B cell (primary cell): Measurements from ENCODE around the gene B3GAT3. TPM values are rescaled to one million over a fixed set of nuclear protein-coding genes. Genes with fewer than 3 reads are reported as not detected.
A peak's percentile ranks its signal among the peaks of the same experiment; 100 is the strongest.

Experiments used
- ATAC-seq: fragments of 200-7000 bp; cut with Tn5 transposase; one replicate; pipeline ENCODE4 v1.10.0; 2021; ENCODE audit warnings: low read depth, mild to moderate bottlenecking, moderate number of reproducible peaks, moderate library complexity
- CTCF ChIA-PET: fragments of 350-600 bp; sonication (Branson Sonifier 250); formaldehyde crosslinking; loops from one replicate; lab custom pipeline; 2021; ENCODE audit warnings: antibody characterized with exemption, inconsistent platforms; lab: Charles Lee
- POLR2A ChIA-PET: fragments of 350-600 bp; sonication (Branson Sonifier 250); formaldehyde crosslinking; loops from one replicate; lab custom pipeline; 2021; ENCODE audit warnings: antibody characterized with exemption; lab: Charles Lee
- DNase-seq: peaks from one replicate; pipeline ENCODE4 v3.0.0; 2013
- H2AFZ ChIP-seq: 2 replicates; pipeline ENCODE4 v1.6.1; 2012; ENCODE audit warnings: mild to moderate bottlenecking, low read depth, low read length; ENCODE audit not compliant: insufficient read depth, poor library complexity, severe bottlenecking
- H3K27ac ChIP-seq, 2 donors: 1 replicate in 1 of 2; 2 replicates in 1 of 2; pipeline ENCODE4 v1.5.1; 2012 to 2013; ENCODE audit warnings: low read length in 2 of 2, mild to moderate bottlenecking in 2 of 2, moderate library complexity in 1 of 2
- H3K27me3 ChIP-seq, 4 experiments: fragments of 200-600 bp in 1 of 4; sonication (generic) in 1 of 4; replicated peaks in 1 of 4; 1 replicate in 2 of 4; 2 replicates in 2 of 4; pipeline versions ENCODE4 v1.6.1 to v1.7.0; 2013 to 2016; ENCODE audit warnings: low read length in 3 of 4, mild to moderate bottlenecking in 2 of 4, mixed read lengths in 1 of 4, moderate library complexity in 1 of 4; ENCODE audit not compliant: insufficient read depth in 4 of 4, control insufficient read depth in 3 of 4; ENCODE audit errors: control extremely low read depth in 1 of 4
- H3K36me3 ChIP-seq, 2 experiments: replicated peaks in 1 of 2; 1 replicate in 1 of 2; 2 replicates in 1 of 2; pipeline versions ENCODE4 v1.6.1 to v1.7.1; 2013; ENCODE audit warnings: low read length in 1 of 2; ENCODE audit not compliant: insufficient read depth in 2 of 2, control insufficient read depth in 1 of 2; ENCODE audit errors: control extremely low read depth in 1 of 2, extremely low read depth in 1 of 2
- H3K4me1 ChIP-seq, 2 donors: fragments of 200-600 bp in 1 of 2; sonication (generic) in 1 of 2; 1 replicate in 1 of 2; 2 replicates in 1 of 2; pipeline versions ENCODE4 v1.5.1 to v1.6.1; 2013 to 2017; ENCODE audit warnings: low read length in 2 of 2; ENCODE audit not compliant: control insufficient read depth in 2 of 2, insufficient read depth in 2 of 2
- H3K4me2 ChIP-seq: replicated peaks from 2 replicates; pipeline ENCODE3; 2012; ENCODE audit warnings: mild to moderate bottlenecking, low read depth, low read length; ENCODE audit not compliant: poor library complexity, severe bottlenecking
- H3K4me3 ChIP-seq, 5 experiments: fragments of 200-600 bp in 1 of 5; sonication (generic) in 1 of 5; 1 replicate in 3 of 5; 2 replicates in 2 of 5; pipeline versions ENCODE4 v1.5.1 to v1.7.0; 2011 to 2016; ENCODE audit warnings: low read length in 4 of 5, mild to moderate bottlenecking in 4 of 5, low read depth in 2 of 5, control low read depth in 1 of 5, moderate library complexity in 1 of 5; ENCODE audit not compliant: insufficient read depth in 1 of 5; ENCODE audit errors: control extremely low read depth in 1 of 5, extremely low read depth in 1 of 5
- H3K79me2 ChIP-seq: fragments of 200-600 bp; sonication (generic); one replicate; pipeline ENCODE4 v1.6.0; 2016; ENCODE audit warnings: low read length; ENCODE audit not compliant: control insufficient read depth, insufficient read depth
- H3K9ac ChIP-seq: fragments of 200-600 bp; sonication (generic); 2 replicates; pipeline ENCODE4 v1.6.1; 2017; ENCODE audit warnings: mild to moderate bottlenecking, low read length, moderate library complexity
- H3K9me3 ChIP-seq, 3 donors: one replicate each; pipeline versions ENCODE4 v1.6.1 to v1.7.1; 2013; ENCODE audit warnings: low read length in 2 of 3; ENCODE audit not compliant: control insufficient read depth in 2 of 3, insufficient read depth in 1 of 3; ENCODE audit errors: control extremely low read depth in 1 of 3
- H4K20me1 ChIP-seq: 2 replicates; pipeline ENCODE4 v1.6.0; 2012; ENCODE audit warnings: mild to moderate bottlenecking, low read length; ENCODE audit not compliant: insufficient read depth, control insufficient read depth, poor library complexity, severe bottlenecking
- H3K27ac Mint-ChIP-seq: one replicate; pipeline ENCODE4 v1.8.0; 2021; ENCODE audit warnings: mixed read lengths
- H3K27me3 Mint-ChIP-seq: one replicate; pipeline ENCODE4 v1.8.0; 2021; ENCODE audit warnings: mixed read lengths
- H3K4me1 Mint-ChIP-seq: one replicate; pipeline ENCODE4 v1.8.0; 2021; ENCODE audit warnings: mixed read lengths
- H3K4me3 Mint-ChIP-seq: one replicate; pipeline ENCODE4 v1.8.0; 2021; ENCODE audit warnings: mixed read lengths
- H3K9me3 Mint-ChIP-seq: one replicate; pipeline ENCODE4 v1.8.0; 2022; ENCODE audit warnings: mixed read lengths; ENCODE audit not compliant: insufficient read depth
- EZH2 ChIP-seq: IDR thresholded peaks from 2 replicates; pipeline ENCODE4 v1.6.1; 2012; ENCODE audit warnings: borderline replicate concordance, low read depth, mild to moderate bottlenecking, moderate library complexity, low read length; ENCODE audit not compliant: insufficient read depth, poor library complexity, severe bottlenecking
- WGBS: methylation state at CpG from one replicate; pipeline ENCODE4 v1.1.5; 2013; ENCODE audit warnings: missing lambda C conversion rate; ENCODE audit not compliant: insufficient coverage; 5-methylcytosine and 5-hydroxymethylcytosine counted together
- intact Hi-C: fragments of 100-400 bp; cut with micrococcal nuclease; formaldehyde crosslinking; loops from one replicate; pipeline ENCODE4 v1.10.0; 2022
- polyA plus RNA-seq: library from polyadenylated mRNA; depleted of rRNA; stranded (reverse); fragments of >200 nt; gene quantifications from 2 replicates; pipeline ENCODE4 v1.2.3, GENCODE V29; 2012
- total RNA-seq, 2 donors: library from RNA; stranded (reverse); fragments of 120-200 nt in 1 of 2; gene quantifications; 1 replicate in 1 of 2; 2 replicates in 1 of 2; pipeline versions ENCODE4 v1.2.3 to v1.2.4, GENCODE V29; 2013 to 2022
- TF ChIP-seq, protein P1 (sequence below): fragments of 200-600 bp; IDR thresholded peaks from one replicate; pipeline ENCODE4 v1.8.0; 2022; ENCODE audit warnings: antibody characterized with exemption, mild to moderate bottlenecking

The B3GAT3 gene
- total and polyA plus RNA-seq, 2 donors (not counting 1 experiment from before 2014, with no cell fraction given) = 66.6 to 89.3 TPM

DNA sequence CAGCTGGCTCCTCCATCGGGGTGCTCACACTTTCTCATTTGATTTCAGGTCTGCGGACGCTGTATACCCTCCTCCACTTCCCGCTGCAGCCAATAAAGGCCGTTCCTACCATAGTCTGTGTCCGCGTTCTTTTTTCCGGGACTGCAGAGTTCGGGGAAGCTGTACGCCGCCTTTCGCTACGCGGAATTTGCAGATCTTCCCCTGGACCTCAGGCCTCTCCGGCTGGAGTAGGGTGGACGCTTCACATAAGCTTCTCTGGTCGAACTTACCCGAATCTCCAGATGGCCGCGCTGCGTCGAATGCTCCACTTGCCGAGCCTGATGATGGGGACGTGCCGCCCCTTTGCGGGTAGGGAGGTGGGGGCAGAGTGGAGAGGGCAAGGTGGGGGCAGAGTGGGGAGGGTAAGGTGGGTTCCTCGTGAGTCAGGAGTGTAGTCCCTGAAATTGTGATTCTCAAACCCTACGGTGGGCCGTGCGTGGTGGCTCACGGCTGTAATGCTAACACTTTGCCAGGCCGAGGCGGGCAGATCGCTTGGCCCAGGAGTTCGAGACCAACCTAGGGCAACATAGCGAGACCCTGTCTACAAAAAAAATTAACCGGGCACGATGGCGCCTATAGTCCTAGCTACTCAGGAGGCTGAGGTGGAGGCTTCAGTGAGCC lies 43.9 kb upstream of the B3GAT3 start:
- DNase-seq = no peak
- Mint-ChIP-seq H3K4me3 (peak overlapping the region; percentile 97), H3K27ac (peak overlapping the region; percentile 93), H3K27me3 (no peaks in the 10 kb centered on the region), H3K4me1 (peaks cover 50% of the 10 kb centered on the region), H3K9me3 (no peaks in the 10 kb centered on the region)
- intact Hi-C loops = loop anchor here (1.0 to 2.0 kb wide), 7 partner anchors 12 to 74 kb away; partner anchors contain the start of genes EML3, GANAB, INTS5 and TUT1
- Histone ChIP-seq H3K4me3 (peak overlapping the region; percentile 79 to 98 (median 91)), H3K4me1 (peaks cover 17 to 38% of the 10 kb centered on the region in 2 donors), H3K9me3 (no peaks in the 10 kb centered on the region), H3K4me2 (peak overlapping the region; percentile 78), H4K20me1 (peaks cover 9% of the 10 kb centered on the region), H3K9ac (peak overlapping the region; percentile 82), H3K79me2 (peaks cover 56% of the 10 kb centered on the region), H3K36me3 (peaks cover 4 to 19% of the 10 kb centered on the region in 2 experiments), H3K27ac (peak overlapping the region; percentile 73 to 81), H2AFZ (peak overlapping the region; percentile 96), H3K27me3 (no peaks in the 10 kb centered on the region)
- ATAC-seq = peak; percentile 16
- no peak for TF ChIP-seq EZH2
- TF ChIP-seq, protein P1, sequence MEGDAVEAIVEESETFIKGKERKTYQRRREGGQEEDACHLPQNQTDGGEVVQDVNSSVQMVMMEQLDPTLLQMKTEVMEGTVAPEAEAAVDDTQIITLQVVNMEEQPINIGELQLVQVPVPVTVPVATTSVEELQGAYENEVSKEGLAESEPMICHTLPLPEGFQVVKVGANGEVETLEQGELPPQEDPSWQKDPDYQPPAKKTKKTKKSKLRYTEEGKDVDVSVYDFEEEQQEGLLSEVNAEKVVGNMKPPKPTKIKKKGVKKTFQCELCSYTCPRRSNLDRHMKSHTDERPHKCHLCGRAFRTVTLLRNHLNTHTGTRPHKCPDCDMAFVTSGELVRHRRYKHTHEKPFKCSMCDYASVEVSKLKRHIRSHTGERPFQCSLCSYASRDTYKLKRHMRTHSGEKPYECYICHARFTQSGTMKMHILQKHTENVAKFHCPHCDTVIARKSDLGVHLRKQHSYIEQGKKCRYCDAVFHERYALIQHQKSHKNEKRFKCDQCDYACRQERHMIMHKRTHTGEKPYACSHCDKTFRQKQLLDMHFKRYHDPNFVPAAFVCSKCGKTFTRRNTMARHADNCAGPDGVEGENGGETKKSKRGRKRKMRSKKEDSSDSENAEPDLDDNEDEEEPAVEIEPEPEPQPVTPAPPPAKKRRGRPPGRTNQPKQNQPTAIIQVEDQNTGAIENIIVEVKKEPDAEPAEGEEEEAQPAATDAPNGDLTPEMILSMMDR = no peak
- WGBS = 8% methylated on average over 39 of the region's 39 CpGs
- POLR2A ChIA-PET = interaction anchor here (0.6 to 3.6 kb wide), 26 partner anchors 9 to 208 kb away, joined by 3 to 62 read pairs (median 6); partner anchors contain the start of genes B3GAT3, BSCL2, EEF1G and GANAB
- CTCF ChIA-PET = interaction anchor here (0.8 to 2.0 kb wide), 14 partner anchors 11 to 241 kb away, joined by 3 to 17 read pairs (median 5); partner anchors contain the start of genes B3GAT3, INTS5 and TUT1
